ENCODE measurements around the gene SFT2D3. TPM values are rescaled to one million over a fixed set of nuclear protein-coding genes. Genes with fewer than 3 reads are reported as not detected.

SFT2D3 gene
- total and polyA plus RNA-seq, 2 of the 8 experiments (the other 6 are each of a cell fraction or from before 2014, with no cell fraction given): 7.3 to 10.3 TPM

DNA sequence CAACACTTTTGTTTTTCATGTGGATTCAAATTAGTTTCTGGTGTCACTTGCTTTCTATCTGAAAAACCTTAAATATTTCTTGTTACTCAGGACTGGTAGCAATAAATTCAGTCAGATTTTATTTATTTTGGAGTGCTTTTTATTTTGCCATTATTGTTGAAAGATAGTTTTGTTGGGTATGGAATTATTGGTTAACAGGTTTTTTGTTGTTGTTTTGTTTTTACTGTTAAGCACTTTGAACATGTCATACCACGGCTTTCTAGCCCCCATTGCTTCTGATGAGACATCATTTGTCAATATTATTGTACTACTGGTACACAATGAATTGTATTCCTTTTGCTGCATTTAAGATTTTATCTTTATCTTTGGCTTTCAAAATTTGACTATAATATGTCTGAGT lies 12.9 kb upstream of the SFT2D3 start:
- Histone ChIP-seq H3K4ac (replicated peaks; ENCODE audit: insufficient read length, low read depth, low read length) (no peak overlapping the region), H3K79me1 (ENCODE audit: low read depth, low read length) (no peaks in the 10 kb centered on the region), H3K4me1 (replicated peaks in 1 of 4; ENCODE audit: control insufficient read depth in 3 of 4, insufficient read depth in 4 of 4, low read length in 3 of 4) (peaks cover 0 to 4% (median 0%) of the 10 kb centered on the region in 4 experiments; a peak in 1 of 7 replicates), H4K8ac (ENCODE audit: extremely low read depth, insufficient read depth, low read length) (no peak overlapping the region), H3K27ac (ENCODE audit: low read depth, low read length) (no peak overlapping the region), H3K27me3 (replicated peaks in 1 of 4; ENCODE audit: control insufficient read depth in 3 of 4, extremely low read depth in 1 of 4, insufficient read depth in 3 of 4, low read length in 3 of 4) (no peaks in the 10 kb centered on the region), H3K18ac (ENCODE audit: extremely low read depth, low read length) (no peak overlapping the region), H4K91ac (replicated peaks; ENCODE audit: insufficient read length, low read length) (no peak overlapping the region), H3K4me2 (ENCODE audit: insufficient read depth in 1 of 2, low read depth in 2 of 2, low read length in 2 of 2) (no peak overlapping the region), H2BK20ac (ENCODE audit: low read length) (no peak overlapping the region), H2BK120ac (replicated peaks; ENCODE audit: low read depth, low read length) (no peak overlapping the region), H4K20me1 (replicated peaks in 1 of 2; ENCODE audit: control insufficient read depth in 1 of 2, insufficient read depth in 2 of 2, low read length in 2 of 2) (no peaks in the 10 kb centered on the region), H3K9ac (replicated peaks in 1 of 4; ENCODE audit: extremely low read depth in 1 of 4, low read depth in 3 of 4, low read length in 3 of 4) (no peak overlapping the region), H2AK5ac (ENCODE audit: low read depth, low read length) (no peak overlapping the region), H3K9me3 (ENCODE audit: insufficient read depth in 2 of 2, low read depth in 1 of 2, low read length in 1 of 2) (peaks cover 17 to 21% of the 10 kb centered on the region in 2 experiments), H3K23ac (ENCODE audit: insufficient read length) (no peak overlapping the region), H3K4me3 (ENCODE audit: extremely low read depth in 1 of 4, insufficient read depth in 2 of 4, low read depth in 3 of 4, low read length in 4 of 4) (no peak overlapping the region), H2AFZ (ENCODE audit: low read length) (no peak overlapping the region), H3K23me2 (ENCODE audit: low read depth, low read length) (no peaks in the 10 kb centered on the region), H3K14ac (ENCODE audit: insufficient read length) (no peak overlapping the region), H2BK15ac (ENCODE audit: low read length) (no peak overlapping the region), H2BK12ac (ENCODE audit: low read depth, low read length) (no peak overlapping the region), H2BK5ac (ENCODE audit: low read depth, low read length) (no peak overlapping the region), H3K56ac (replicated peaks; ENCODE audit: insufficient read length, low read depth, low read length) (no peak overlapping the region), H3K36me3 (ENCODE audit: control insufficient read depth in 2 of 4, insufficient read depth in 4 of 4, low read length in 3 of 4) (no peaks in the 10 kb centered on the region), H4K5ac (ENCODE audit: insufficient read length, low read depth, low read length) (no peak overlapping the region), H3K79me2 (ENCODE audit: control insufficient read depth in 1 of 2, insufficient read depth in 2 of 2, low read length in 2 of 2) (no peaks in the 10 kb centered on the region)
- DNase-seq (ENCODE audit: low read depth in 1 of 2, low spot score in 2 of 2) (no peak), FAIRE-seq (no peak)
- TF ChIP-seq CREB1 (IDR thresholded peaks at IDR 0.05) (no peak), RAD21 (IDR thresholded peaks at IDR 0.05 in 1 of 2, conservative IDR thresholded peaks at IDR 0.05 in 1 of 2; ENCODE audit: low read depth in 2 of 2, low read length in 2 of 2) (no peak), MAFK (IDR thresholded peaks at IDR 0.05; ENCODE audit: low read depth, low read length) (no peak), SP4 (IDR thresholded peaks at IDR 0.05; ENCODE audit: low read length) (no peak), TEAD4 (IDR thresholded peaks at IDR 0.05; ENCODE audit: low read depth, low read length) (no peak), CEBPB (IDR thresholded peaks at IDR 0.05; ENCODE audit: low read depth, low read length) (no peak), KDM4A (IDR thresholded peaks at IDR 0.05; ENCODE audit: low read depth, low read length, severe bottlenecking) (no peak)
- TF ChIP-seq, protein P1, sequence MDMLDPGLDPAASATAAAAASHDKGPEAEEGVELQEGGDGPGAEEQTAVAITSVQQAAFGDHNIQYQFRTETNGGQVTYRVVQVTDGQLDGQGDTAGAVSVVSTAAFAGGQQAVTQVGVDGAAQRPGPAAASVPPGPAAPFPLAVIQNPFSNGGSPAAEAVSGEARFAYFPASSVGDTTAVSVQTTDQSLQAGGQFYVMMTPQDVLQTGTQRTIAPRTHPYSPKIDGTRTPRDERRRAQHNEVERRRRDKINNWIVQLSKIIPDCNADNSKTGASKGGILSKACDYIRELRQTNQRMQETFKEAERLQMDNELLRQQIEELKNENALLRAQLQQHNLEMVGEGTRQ (IDR thresholded peaks at IDR 0.05; ENCODE audit: low read length): no peak
- CTCF ChIA-PET (ENCODE audit: partially characterized antibody): no interaction called here
- WGBS, 2 experiments (ENCODE audit: extremely low coverage in 1 of 2, insufficient coverage in 1 of 2, insufficient read length in 1 of 2, insufficient replicate concordance in 2 of 2, low coverage in 1 of 2, low lambda C conversion rate in 2 of 2, missing lambda C conversion rate in 1 of 2): 92% methylated on average over 1 of the region's 1 CpG; no CpG with 5 or more reads in 1 of the 2 experiments
- POLR2A ChIA-PET (ENCODE audit: partially characterized antibody): no interaction called here

Data from H1 (cell line).